GM21367 (cell line): ENCODE data around the gene POLR1C.
"Not testable (repeated sequence)": the region's sequence is repeated elsewhere in the genome, so short reads cannot be mapped to it uniquely, and the experiment has no call there.

ENCODE experiments used
- ATAC-seq: cut with Tn5 transposase; IDR thresholded peaks from one replicate; pipeline ENCODE4 v1.9.1; 2021; ENCODE audit not compliant: unreplicated experiment

POLR1C gene

DNA sequence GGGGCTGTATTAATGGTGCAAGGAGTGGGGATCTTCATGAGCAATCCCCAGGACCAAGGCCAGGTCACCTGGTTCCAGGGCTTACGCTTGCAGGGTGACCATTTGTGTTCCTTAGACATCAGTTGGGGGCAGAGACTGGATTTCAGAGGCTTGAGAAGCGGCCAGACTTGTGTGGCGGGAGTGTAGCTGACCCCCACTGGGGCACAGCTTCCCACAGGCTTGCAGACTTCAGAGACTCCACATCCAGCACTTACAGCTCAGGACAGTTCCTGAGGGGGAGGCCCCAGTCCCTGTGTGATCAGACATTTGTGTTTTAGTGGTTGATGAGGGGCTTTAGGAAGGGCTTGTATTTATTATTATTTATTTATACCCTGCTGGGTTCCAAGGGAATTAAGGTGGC is 24.2 kb upstream of the POLR1C start:
- ATAC-seq = no peak

- no peak for ATAC-seq
Observed at GRCh38 chr6:43493230-43493629, 23.7 kb upstream of the POLR1C start.

- ATAC-seq = no peak
Observed at GRCh38 chr6:43493833-43494232, 23.1 kb upstream of the POLR1C start.

DNA sequence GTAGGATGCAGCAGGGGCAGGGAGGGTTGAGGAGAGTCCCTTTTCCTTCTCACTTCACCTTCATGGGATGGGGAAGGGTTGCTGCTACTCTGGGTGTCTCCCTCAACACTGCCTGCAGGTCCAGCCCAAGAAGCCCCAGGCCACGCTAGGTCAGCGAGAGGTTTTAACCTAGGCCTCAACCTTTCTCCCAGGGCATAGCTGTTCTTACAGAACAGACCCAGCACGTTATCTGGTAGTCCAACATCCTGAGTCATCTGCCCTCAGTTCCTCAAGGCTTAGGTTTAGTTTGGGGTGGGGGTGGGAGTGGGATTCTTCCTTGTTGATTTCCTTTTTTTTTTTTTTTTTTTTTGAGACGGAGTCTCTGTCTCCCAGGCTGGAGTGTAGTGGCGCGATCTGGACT is 22.6 kb upstream of the POLR1C start:
- ATAC-seq = no peak

DNA sequence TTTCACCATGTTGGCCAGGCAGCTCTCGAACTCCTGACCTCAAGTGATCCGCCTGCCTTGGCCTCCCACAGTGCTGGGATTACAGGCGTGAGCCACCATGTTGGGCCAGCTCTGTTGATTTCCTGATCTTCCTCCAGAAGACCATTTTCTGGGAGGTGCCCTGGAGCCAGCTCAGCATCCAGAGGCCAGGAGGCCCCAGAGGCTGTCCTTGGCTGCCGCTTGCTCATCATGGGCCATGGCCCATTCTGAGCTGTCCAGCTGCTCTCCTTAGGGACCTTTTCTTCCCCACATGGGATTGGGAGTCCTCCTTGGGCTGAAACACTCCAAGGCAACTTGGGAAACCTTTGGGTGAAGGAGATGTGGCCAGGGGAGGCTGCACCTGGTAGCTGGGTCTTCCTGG is 22.1 kb upstream of the POLR1C start:
- ATAC-seq = no peak

GRCh38 chr6:43495409-43495941 is 21.4 kb upstream of the POLR1C start:
- no peak for ATAC-seq

DNA sequence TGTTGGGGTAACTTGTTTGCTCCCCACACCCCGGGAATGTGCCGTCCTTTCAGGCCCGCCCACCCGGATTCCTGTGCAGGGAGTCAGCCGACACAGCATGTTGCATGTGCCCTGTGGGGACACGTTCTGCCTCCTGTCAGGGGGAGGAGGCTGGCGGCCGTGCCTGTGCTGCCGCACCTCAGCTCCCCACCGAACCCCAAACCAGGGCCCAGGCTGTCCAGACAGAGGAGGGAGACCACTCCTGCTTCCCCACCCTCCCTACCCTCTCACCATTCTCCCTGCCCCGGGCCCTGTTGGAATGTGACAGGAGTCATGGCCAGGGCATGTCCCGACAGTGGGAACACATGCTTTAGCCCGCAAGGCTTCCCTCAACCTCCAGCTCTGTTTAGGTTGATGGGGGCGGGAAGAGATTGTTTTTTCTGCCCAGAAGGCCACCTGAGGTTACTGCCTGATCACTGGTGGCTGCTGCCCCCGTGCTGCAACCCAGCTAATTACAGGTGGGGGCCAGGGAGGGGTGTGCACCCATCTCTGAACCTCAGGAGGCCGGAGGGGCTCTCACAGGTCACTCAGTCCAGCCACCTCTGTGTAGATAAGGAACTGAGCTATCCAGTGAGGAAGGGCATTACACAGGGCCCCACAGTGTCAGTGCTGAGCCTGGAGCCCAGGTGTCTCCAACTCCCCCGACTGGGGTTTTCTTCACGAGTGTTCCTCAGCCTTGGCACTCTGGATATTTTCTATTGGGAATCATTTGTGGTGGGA is 20.3 kb upstream of the POLR1C start:
- ATAC-seq = no peak

- no peak for ATAC-seq
Observed at GRCh38 chr6:43497129-43497396, 19.8 kb upstream of the POLR1C start.

- no peak for ATAC-seq
Observed at GRCh38 chr6:43497689-43498088, 19.2 kb upstream of the POLR1C start.

DNA sequence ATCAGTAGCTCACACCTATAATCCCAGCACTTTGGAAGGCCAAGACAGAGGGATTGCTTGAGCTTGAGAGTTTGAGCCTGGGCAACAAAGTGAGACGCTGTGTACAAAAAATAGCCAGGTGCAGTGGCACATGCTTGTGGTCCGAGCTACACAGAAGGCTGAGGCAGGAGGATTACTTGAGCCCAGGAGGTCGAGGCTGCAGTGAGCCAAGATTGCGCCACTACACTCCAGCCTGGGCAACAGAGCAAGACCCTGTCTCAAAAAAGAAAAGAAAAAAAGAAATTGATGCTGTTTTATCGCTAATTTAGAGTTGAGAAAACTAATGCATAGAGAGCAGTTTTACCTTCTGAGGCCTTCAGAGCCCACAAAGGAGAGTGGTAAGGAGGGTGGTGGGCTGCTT is 18.6 kb upstream of the POLR1C start:
- not testable (repeated sequence) for ATAC-seq

DNA sequence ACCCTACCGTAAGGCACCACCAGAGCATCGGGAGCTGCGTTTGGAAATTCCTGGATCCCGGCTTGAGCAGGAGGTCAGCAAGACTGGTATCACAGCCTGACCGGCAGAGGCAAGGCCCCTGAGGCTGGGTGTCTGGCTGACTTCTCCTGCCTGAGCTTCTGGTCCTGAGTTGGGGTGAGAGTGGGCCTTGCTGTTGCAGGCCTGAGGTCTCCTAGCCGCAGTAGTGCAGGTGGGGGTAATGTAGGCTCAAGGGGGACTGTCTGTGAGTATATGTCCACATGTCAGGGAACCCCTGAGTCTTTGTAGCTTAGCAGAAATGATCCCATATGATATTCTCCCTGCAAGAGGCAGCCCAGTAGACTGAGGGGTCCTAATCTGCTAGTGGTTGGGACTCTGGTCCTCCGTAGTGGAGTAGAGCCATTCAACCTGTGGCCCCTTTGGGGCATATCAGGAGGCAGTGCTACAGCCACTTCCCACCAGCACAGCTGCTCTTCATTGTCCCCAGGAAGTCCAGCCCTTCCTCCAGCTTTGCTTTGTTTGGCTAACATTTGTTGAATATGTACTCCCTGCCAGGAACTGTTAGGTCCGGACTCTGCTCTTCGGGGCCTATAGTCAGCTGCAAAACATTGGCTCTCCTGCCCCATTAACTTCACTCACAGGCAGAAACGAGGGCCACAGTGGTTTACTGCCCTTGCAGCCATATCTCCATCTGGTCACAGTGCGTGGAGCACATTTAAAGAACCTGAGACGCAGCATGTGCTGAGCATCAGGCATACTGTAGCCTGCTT is 17.7 kb upstream of the POLR1C start:
- no peak for ATAC-seq

- no peak for ATAC-seq
Observed at GRCh38 chr6:43500921-43501320, 16.0 kb upstream of the POLR1C start.

DNA sequence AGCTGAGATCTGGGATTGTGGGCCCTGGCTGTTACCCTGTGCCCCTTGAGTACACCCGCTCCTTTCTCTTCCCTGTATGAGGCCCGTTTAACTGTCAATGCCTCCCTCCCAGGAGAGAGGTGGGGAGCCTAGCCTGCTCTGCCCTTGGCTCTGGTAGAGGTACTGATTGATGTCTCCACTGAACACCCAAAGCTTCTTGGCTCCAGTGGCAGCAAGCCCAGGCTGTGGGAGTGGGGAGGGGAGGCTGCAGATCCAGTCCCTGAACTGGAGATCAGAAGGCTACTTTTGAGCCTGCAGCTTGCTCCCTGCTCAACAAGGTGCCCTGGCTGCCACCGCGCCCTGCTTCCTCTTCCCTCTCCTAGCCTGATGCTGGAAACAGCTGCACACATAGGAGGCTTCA is 14.2 kb upstream of the POLR1C start:
- no peak for ATAC-seq

DNA sequence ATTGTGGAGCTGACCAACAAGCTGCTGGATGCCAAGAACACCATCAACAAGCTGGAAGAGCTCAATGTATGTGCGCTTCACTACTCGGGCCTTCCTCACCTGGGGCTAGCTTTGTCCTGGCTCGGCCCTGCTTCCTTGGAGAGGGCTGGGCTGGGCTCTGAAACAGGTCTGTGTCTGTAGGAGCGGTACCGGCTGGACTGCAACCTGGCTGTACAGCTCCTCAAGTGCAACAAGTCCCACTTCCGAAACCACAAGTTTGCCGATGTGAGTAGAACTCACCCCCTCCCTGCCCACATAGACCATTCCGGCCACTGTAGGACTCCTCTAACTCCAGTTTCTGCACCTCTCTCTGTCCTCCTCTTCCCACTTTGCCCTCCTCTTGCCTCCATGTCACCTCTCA is 13.4 kb upstream of the POLR1C start:
- ATAC-seq = no peak

GRCh38 chr6:43504756-43505593 is 11.9 kb upstream of the POLR1C start:
- no peak for ATAC-seq

- ATAC-seq = no peak
Observed at GRCh38 chr6:43505718-43506117, 11.2 kb upstream of the POLR1C start.

DNA sequence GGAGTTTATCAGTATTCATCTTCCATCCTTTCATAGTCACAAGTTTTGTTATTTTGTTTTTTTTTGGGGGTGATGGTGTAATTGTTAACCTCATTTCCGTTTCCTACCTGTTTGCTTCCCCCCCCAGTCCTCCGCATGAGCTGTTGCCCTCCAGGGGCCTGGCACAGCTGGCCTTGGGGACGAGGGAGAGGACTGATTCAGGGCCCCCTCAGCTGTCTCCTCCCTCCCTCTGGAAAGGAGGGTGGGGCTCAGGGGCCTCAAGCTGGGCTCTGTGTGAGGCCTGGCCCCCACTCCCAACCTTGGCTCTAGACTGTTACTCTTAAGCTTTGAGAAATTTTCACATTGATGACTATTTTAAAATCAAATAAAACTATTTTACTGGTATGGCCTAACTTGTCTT is 10.7 kb upstream of the POLR1C start:
- no peak for ATAC-seq

- no peak for ATAC-seq
Observed at GRCh38 chr6:43506667-43507471, 10.0 kb upstream of the POLR1C start.

DNA sequence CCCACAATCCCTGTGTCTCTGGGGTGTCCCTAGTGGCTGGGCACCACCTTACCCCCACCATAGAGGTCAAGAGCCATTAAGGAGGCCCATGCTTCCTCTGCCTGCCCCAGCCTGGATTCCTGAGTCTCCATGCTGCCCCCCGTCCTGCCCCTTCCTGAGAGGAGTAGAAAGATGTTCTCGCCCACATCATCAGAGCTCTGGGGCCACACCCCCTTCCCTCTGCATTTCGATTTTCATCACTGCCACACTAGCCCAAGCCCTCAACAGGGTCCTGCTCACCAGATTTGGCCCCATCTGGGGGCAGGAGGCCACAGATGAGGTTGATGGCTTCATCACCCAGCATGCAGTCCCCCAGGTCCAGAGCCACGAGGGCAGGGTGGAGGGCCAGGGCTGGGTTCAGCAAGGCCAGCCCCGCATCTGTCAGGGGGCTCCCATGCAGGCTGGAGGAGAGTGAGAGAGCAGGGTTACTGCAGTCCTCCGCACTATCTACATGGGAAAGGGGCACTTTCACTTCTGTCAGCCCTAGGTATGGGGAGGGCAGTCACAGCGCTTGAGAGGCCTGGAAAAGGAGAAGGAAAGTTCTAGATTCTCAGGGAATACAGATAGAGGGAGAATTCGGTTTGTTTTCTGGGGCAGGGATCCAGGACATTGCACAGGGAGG is 8.3 kb upstream of the POLR1C start:
- ATAC-seq = no peak
